ENCODE results near the gene RNU6-7.

RNU6-7 gene

GRCh38 chr14:32202998-32203882, 1.4 kb downstream of the RNU6-7 start, which contains the start of gene RNU6-8:
Gene RNU6-8 (minus strand): TSS chr14:32203269.
- Histone ChIP-seq H3K27ac (ENCODE audit: low read length) (peak within 1 kb of the TSS; percentile 88), H3F3A (ENCODE audit: insufficient read depth, low read length) (peaks cover 32% of the 10 kb centered on the region), H3K36me3 (replicated peaks; ENCODE audit: insufficient read depth, low read length) (no peaks in the 10 kb centered on the region), H2AFZ (ENCODE audit: low read length) (0 out of 2 replicates have a peak within 1 kb of the TSS, but pooled peaks have one; percentile 56), H3K27me3 (replicated peaks; ENCODE audit: insufficient read depth, low read length) (no peaks in the 10 kb centered on the region), H3K4me3 (ENCODE audit: low read length) (peak within 1 kb of the TSS; percentile 66), H3K4me1 (ENCODE audit: low read length) (peaks cover 29% of the 10 kb centered on the region), H3K79me2 (ENCODE audit: low read length) (no peaks in the 10 kb centered on the region), H3K9ac (ENCODE audit: low read length) (peak within 1 kb of the TSS; percentile 94), H3K4me2 (ENCODE audit: low read depth, low read length) (peak within 1 kb of the TSS; percentile 94), H4K20me1 (ENCODE audit: insufficient read depth, low read length) (no peaks in the 10 kb centered on the region), H3K9me3 (replicated peaks; ENCODE audit: insufficient read depth, low read length) (no peaks in the 10 kb centered on the region), H3K9me2 (replicated peaks; ENCODE audit: insufficient read depth, low read length) (no peaks in the 10 kb centered on the region)
- TF ChIP-seq EZH2 (optimal IDR thresholded peaks at IDR 0.05; ENCODE audit: low read depth, low read length): no peak
- TF ChIP-seq, protein P1, sequence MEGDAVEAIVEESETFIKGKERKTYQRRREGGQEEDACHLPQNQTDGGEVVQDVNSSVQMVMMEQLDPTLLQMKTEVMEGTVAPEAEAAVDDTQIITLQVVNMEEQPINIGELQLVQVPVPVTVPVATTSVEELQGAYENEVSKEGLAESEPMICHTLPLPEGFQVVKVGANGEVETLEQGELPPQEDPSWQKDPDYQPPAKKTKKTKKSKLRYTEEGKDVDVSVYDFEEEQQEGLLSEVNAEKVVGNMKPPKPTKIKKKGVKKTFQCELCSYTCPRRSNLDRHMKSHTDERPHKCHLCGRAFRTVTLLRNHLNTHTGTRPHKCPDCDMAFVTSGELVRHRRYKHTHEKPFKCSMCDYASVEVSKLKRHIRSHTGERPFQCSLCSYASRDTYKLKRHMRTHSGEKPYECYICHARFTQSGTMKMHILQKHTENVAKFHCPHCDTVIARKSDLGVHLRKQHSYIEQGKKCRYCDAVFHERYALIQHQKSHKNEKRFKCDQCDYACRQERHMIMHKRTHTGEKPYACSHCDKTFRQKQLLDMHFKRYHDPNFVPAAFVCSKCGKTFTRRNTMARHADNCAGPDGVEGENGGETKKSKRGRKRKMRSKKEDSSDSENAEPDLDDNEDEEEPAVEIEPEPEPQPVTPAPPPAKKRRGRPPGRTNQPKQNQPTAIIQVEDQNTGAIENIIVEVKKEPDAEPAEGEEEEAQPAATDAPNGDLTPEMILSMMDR (IDR thresholded peaks at IDR 0.05; ENCODE audit: low read length): no peak
- DNase-seq: peak; percentile 83

DNA sequence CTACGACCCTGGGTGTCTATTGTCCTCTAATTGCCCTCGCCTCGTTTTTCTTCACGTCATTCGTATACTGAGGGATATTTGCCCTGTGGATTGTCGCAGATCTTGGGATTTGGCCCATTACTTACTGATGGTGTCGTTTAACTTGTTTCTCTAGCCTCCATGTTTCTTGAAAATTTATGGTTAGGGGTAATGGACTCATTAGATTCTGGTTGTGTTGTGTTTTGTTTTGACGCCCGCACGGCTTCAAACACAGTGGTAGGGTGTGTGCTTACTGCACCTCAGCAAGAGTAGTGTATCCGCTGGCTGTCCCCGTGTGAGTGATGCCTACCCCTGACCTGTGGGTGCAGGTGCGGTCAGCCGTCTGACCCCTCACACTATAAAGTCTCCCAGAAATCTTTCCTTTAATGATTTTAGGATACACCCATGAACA, 2.1 kb downstream of the RNU6-7 start:
- Histone ChIP-seq H3K27ac (ENCODE audit: low read length) (no peak overlapping the region), H3K9me2 (replicated peaks; ENCODE audit: insufficient read depth, low read length) (no peaks in the 10 kb centered on the region), H3K9me3 (replicated peaks; ENCODE audit: insufficient read depth, low read length) (no peaks in the 10 kb centered on the region), H3K9ac (ENCODE audit: low read length) (peak overlapping the region; percentile 94; the same call in 1 of the 2 replicates), H3K4me3 (ENCODE audit: low read length) (peak overlapping the region; percentile 59), H4K20me1 (ENCODE audit: insufficient read depth, low read length) (no peaks in the 10 kb centered on the region), H2AFZ (ENCODE audit: low read length) (0 out of 2 replicates have a peak overlapping the region, but pooled peaks have one; percentile 27), H3K79me2 (ENCODE audit: low read length) (no peaks in the 10 kb centered on the region), H3K4me1 (ENCODE audit: low read length) (peaks cover 22% of the 10 kb centered on the region), H3K36me3 (replicated peaks; ENCODE audit: insufficient read depth, low read length) (no peaks in the 10 kb centered on the region), H3K4me2 (ENCODE audit: low read depth, low read length) (peak overlapping the region; percentile 65), H3F3A (ENCODE audit: insufficient read depth, low read length) (peaks cover 29% of the 10 kb centered on the region), H3K27me3 (replicated peaks; ENCODE audit: insufficient read depth, low read length) (no peaks in the 10 kb centered on the region)
- no peak for DNase-seq
- no peak for TF ChIP-seq EZH2 (optimal IDR thresholded peaks at IDR 0.05; ENCODE audit: low read depth, low read length)
- TF ChIP-seq EZH2phosphoT487 (IDR thresholded peaks at IDR 0.05; ENCODE audit: low read length): no peak
- TF ChIP-seq, protein P1 (IDR thresholded peaks at IDR 0.05; ENCODE audit: low read length): no peak

DNA sequence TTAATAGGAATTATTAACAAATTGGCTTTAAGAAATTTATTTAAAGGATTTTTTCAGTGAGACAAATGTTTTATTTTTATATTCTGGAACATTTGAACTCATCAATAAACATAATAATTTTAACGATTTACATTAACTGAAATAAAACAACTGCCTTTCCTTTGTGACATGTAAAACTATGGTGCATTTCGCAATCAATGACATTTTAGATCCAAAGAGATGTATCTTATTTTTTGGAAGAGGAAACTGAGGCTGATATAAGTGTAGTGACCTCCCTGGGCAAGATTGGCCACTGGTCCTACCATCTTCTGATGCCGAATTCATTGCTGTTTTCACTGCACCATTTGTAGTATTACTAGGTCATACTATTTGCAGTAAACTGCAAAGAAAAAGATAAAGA, 3.7 kb downstream of the RNU6-7 start:
- peak overlapping the region; percentile 72 for H3K4me2 ChIP-seq (ENCODE audit: low read depth, low read length)

More for the DNA sequence above, 3.7 kb downstream of the RNU6-7 start:
- Histone ChIP-seq H2AFZ (ENCODE audit: low read length) (no peak overlapping the region), H3K79me2 (ENCODE audit: low read length) (no peaks in the 10 kb centered on the region), H3K36me3 (replicated peaks; ENCODE audit: insufficient read depth, low read length) (no peaks in the 10 kb centered on the region), H3K4me3 (ENCODE audit: low read length) (0 out of 2 replicates have a peak overlapping the region, but pooled peaks have one; percentile 7), H3K27me3 (replicated peaks; ENCODE audit: insufficient read depth, low read length) (no peaks in the 10 kb centered on the region), H3K9me2 (replicated peaks; ENCODE audit: insufficient read depth, low read length) (no peaks in the 10 kb centered on the region), H3K9ac (ENCODE audit: low read length) (no peak overlapping the region), H3K4me1 (ENCODE audit: low read length) (peaks cover 15% of the 10 kb centered on the region), H3K27ac (ENCODE audit: low read length) (peak overlapping the region; percentile 63), H4K20me1 (ENCODE audit: insufficient read depth, low read length) (no peaks in the 10 kb centered on the region), H3K9me3 (replicated peaks; ENCODE audit: insufficient read depth, low read length) (no peaks in the 10 kb centered on the region), H3F3A (ENCODE audit: insufficient read depth, low read length) (peaks cover 21% of the 10 kb centered on the region)
- TF ChIP-seq EZH2phosphoT487 (IDR thresholded peaks at IDR 0.05; ENCODE audit: low read length) (no peak), EZH2 (optimal IDR thresholded peaks at IDR 0.05; ENCODE audit: low read depth, low read length) (no peak)
- TF ChIP-seq, protein P1 (IDR thresholded peaks at IDR 0.05; ENCODE audit: low read length): no peak
- DNase-seq: no peak
